GM10248 (cell line): ENCODE measurements around the gene SLC25A17.

ENCODE experiments used
- CTCF ChIA-PET: fragments of 300-600 bp; sonication (Branson Sonifier 250); formaldehyde crosslinking; extraction: SDS; loops from one replicate; lab custom pipeline; 2021; ENCODE audit warnings: antibody characterized with exemption; lab: Yijun Ruan, JAX
- POLR2A ChIA-PET: fragments of 350-650 bp; sonication (Branson Sonifier 250); formaldehyde crosslinking; extraction: SDS; loops from one replicate; lab custom pipeline; 2020; ENCODE audit warnings: antibody characterized with exemption; lab: Yijun Ruan, JAX
- DNase-seq: peaks from one replicate; pipeline ENCODE4 v3.0.0; 2012; ENCODE audit errors: extremely low spot score
- CTCF ChIP-seq: IDR thresholded peaks from 2 replicates; pipeline ENCODE4 v1.5.1; 2012; ENCODE audit warnings: mild to moderate bottlenecking, low read depth; ENCODE audit errors: extremely low read depth, missing control alignments, control extremely low read depth

SLC25A17 gene

GRCh38 chr22:40819599-40820140 lies 524 bp upstream of the SLC25A17 start:
- DNase-seq: peak; percentile 20
- POLR2A ChIA-PET: no interaction called here
- TF ChIP-seq CTCF: no peak
- CTCF ChIA-PET: interaction anchor here (0.9 to 1.5 kb wide), 7 partner anchors 9 to 124 kb away, joined by 3 to 4 read pairs (median 3); partner anchors contain the start of gene XPNPEP3

- no peak for DNase-seq
Observed at GRCh38 chr22:40818192-40818746, 877 bp downstream of the SLC25A17 start.

GRCh38 chr22:40817737-40818136 lies 1.4 kb downstream of the SLC25A17 start:
- DNase-seq: peak; percentile 45
- ChIA-PET POLR2A (interaction anchor here (0.6 kb wide), 1 partner anchor 608 kb away, joined by 5 read pairs; no protein-coding TSS in a partner anchor), CTCF (interaction anchor here (1.0 to 1.5 kb wide), 5 partner anchors 9 to 135 kb away, joined by 3 to 6 read pairs (median 4); partner anchors contain the start of genes ST13 and XPNPEP3)
- TF ChIP-seq CTCF: no peak

More at GRCh38 chr22:40818192-40818746, 877 bp downstream of the SLC25A17 start:
- TF ChIP-seq CTCF: no peak
- CTCF ChIA-PET: interaction anchor here (0.8 to 1.5 kb wide), 5 partner anchors 14 to 470 kb away, joined by 3 to 6 read pairs (median 4); partner anchors contain the start of genes ST13 and XPNPEP3
- POLR2A ChIA-PET: interaction anchor here (0.6 kb wide), 1 partner anchor 608 kb away, joined by 5 read pairs; no protein-coding TSS in a partner anchor

- DNase-seq: no peak
- POLR2A ChIA-PET: no interaction called here
- CTCF ChIA-PET: interaction anchor here (1.0 to 1.9 kb wide), 2 partner anchors 35 to 377 kb away, joined by 3 to 4 read pairs; no protein-coding TSS in a partner anchor
- no peak for TF ChIP-seq CTCF
Observed at GRCh38 chr22:40813912-40814315, 5.2 kb downstream of the SLC25A17 start.

GRCh38 chr22:40808018-40808841 lies 10.9 kb downstream of the SLC25A17 start:
- DNase-seq: no peak
- no peak for TF ChIP-seq CTCF
- CTCF ChIA-PET: interaction anchor here (0.7 kb wide), 1 partner anchor 9 kb away, joined by 3 read pairs; no protein-coding TSS in a partner anchor
- POLR2A ChIA-PET: no interaction called here

GRCh38 chr22:40806711-40807110 lies 12.4 kb downstream of the SLC25A17 start:
- TF ChIP-seq CTCF: no peak
- POLR2A ChIA-PET: no interaction called here
- CTCF ChIA-PET: no interaction called here
- DNase-seq: no peak
